ENCODE data around the gene PRR14. TPM values are rescaled to one million over a fixed set of nuclear protein-coding genes. Genes with fewer than 3 reads are reported as not detected.

The PRR14 gene
- total RNA-seq, 4 donors from 2014 or later: 8.8 to 28.4 (median 17.8) TPM

DNA sequence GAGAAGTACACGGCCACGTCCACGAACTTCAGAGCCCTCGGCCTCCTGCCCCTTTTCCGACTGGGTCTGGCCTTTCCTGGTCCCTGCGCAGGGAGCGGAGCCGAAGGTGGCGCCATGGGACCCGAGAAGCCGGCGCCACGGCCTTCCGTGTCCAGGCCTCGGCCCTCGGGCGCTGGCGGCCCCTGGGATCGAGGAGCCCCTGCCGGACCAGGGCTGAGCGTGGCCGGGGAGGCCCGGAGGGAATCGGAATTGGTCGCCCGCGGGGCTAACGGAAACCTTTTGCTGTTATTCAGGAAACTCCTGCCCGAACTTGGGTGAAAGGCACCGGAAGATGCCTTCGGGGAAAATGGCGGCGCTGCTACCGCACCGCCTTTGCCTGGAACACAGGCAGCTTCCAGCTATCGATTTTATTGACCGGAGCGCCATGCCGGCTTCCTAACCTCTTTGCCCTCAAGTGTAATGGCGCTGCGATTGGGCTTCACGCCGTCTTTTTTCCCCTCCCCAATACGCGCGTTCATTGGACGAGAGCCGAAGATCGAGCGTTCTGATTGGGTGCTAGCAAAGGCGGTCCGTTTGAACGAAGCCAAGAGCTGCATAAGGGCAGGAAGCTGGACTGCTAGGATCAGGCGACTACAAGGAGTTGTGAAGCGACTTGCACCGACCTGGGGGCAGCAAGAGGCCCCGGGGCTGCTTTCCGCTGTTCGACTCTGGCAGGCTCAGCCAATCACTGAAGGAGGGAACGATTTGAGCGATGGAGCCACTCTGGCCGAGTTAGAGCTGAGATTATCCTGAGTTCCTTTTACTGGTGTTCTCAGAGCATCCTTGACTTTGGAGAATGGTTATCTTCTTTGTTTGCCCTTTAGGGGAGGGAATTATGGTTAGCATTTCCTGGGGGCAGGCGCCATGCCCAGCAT, 40.6 kb upstream of the PRR14 start, which contains the start of gene ZNF689:
Gene ZNF689, minus strand, starts transcription at position 464 of the 914 bp plus-strand sequence. Its CDS starts 348 bp downstream, at position 116.
- intact Hi-C loops (cut with DNase I; ENCODE audit: low total_unique reads): loop anchor here (1.0 to 5.0 kb wide), 4 partner anchors 25 to 40 kb away; partner anchors contain the start of genes PRR14, ZNF688 and ZNF785
- H3K4me3 ChIP-seq: peak within 1 kb of the TSS; percentile 80 to 100 (median 98)
- DNase-seq (peak; percentile 94), ATAC-seq (peak; percentile 100)
- TF ChIP-seq, protein P1, sequence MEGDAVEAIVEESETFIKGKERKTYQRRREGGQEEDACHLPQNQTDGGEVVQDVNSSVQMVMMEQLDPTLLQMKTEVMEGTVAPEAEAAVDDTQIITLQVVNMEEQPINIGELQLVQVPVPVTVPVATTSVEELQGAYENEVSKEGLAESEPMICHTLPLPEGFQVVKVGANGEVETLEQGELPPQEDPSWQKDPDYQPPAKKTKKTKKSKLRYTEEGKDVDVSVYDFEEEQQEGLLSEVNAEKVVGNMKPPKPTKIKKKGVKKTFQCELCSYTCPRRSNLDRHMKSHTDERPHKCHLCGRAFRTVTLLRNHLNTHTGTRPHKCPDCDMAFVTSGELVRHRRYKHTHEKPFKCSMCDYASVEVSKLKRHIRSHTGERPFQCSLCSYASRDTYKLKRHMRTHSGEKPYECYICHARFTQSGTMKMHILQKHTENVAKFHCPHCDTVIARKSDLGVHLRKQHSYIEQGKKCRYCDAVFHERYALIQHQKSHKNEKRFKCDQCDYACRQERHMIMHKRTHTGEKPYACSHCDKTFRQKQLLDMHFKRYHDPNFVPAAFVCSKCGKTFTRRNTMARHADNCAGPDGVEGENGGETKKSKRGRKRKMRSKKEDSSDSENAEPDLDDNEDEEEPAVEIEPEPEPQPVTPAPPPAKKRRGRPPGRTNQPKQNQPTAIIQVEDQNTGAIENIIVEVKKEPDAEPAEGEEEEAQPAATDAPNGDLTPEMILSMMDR (IDR thresholded peaks at IDR 0.05 in 4 of 5, conservative IDR thresholded peaks at IDR 0.05 in 1 of 5): no peak
- TF ChIP-seq POLR2A (IDR thresholded peaks at IDR 0.05): peak in 1 of 2 donors; percentile 45
- peaks cover 0 to 26% of the 10 kb centered on the region in 2 donors for H3K36me3 ChIP-seq
- in situ Hi-C loops (cut with MboI; ENCODE audit: low sequenced_read_pairs in 4 of 4): no loop called here
- H3K9me3 ChIP-seq: no peaks in the 10 kb centered on the region
- peak within 1 kb of the TSS; percentile 91 to 99 (median 94) for H3K27ac ChIP-seq
- H3K27me3 ChIP-seq: no peaks in the 10 kb centered on the region
- no peaks in the 10 kb centered on the region for H3K4me1 ChIP-seq

DNA sequence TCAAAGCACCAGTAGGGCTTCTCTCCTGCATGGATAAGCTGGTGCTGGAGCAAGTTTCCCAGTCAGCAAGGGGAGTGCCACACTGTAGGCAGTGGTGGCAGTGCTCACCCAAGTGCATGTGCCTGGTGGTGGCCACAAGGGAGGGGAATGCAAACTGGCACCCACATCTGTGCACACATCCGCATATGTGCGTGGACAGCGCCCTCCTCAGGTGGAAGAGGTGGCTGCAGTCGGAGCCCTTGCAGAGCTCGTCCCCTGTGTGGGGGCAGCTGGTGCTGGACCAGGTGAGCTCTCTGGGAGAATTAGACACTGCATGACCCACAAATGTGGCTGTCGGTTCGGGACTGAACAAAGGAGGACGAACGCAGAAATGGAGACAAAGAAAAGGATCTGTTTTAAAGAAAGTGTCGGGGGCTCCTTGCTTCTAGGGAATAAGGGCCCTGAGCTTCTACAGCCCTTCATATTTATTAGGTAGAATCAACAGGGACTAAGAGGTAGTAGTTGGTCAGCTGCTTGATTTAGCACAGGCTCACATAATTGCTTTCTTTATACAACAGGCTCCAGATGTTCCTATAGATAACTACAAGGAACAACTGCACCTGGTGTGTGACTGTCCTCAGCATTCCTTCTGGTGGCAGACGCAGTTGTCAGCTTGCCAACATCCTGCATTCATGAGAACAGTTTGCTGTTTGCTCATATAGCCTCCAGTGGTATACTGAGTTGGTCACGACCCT, 35.2 kb upstream of the PRR14 start:
- ATAC-seq (no peak), DNase-seq (peak in 1 of 2 donors; percentile 35)
- H3K4me3 ChIP-seq: no peak overlapping the region
- H3K9me3 ChIP-seq: no peaks in the 10 kb centered on the region
- TF ChIP-seq, protein P1 (IDR thresholded peaks at IDR 0.05 in 4 of 5, conservative IDR thresholded peaks at IDR 0.05 in 1 of 5): peak in 3 of 5 experiments; percentile 14 to 42 (median 32)
- no peak for TF ChIP-seq POLR2A (IDR thresholded peaks at IDR 0.05)
- H3K27ac ChIP-seq: no peak overlapping the region
- intact Hi-C loops (cut with DNase I; ENCODE audit: low total_unique reads) (no loop called here), in situ Hi-C loops (cut with MboI; ENCODE audit: low sequenced_read_pairs in 4 of 4) (no loop called here)
- no peaks in the 10 kb centered on the region for H3K27me3 ChIP-seq
- H3K4me1 ChIP-seq: no peaks in the 10 kb centered on the region
- H3K36me3 ChIP-seq: no peaks in the 10 kb centered on the region

DNA sequence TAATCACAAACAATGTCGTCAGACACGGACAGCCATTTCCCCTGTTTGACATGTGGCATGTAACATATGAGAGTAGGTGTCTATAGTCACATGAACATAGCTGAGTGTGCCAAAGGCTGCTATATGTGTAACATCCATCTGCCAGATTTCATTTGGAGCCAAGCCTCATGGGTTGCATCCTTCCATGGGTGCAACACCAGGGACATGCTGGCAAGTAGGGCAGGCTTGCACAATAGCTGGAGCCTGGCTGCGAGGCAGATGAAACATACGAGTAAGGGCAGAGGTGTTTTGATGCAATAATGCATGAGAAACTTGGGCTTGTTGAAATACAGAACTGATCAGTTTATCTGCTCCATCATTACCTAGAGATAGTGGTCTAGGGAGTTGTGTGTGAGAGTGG, 31.6 kb upstream of the PRR14 start:
- intact Hi-C loops (cut with DNase I; ENCODE audit: low total_unique reads) (no loop called here), in situ Hi-C loops (cut with MboI; ENCODE audit: low sequenced_read_pairs in 4 of 4) (no loop called here)
- H3K36me3 ChIP-seq: no peaks in the 10 kb centered on the region
- H3K4me1 ChIP-seq: no peaks in the 10 kb centered on the region
- TF ChIP-seq, protein P1 (IDR thresholded peaks at IDR 0.05 in 4 of 5, conservative IDR thresholded peaks at IDR 0.05 in 1 of 5): no peak
- TF ChIP-seq POLR2A (IDR thresholded peaks at IDR 0.05): no peak
- no peaks in the 10 kb centered on the region for H3K27me3 ChIP-seq
- no peaks in the 10 kb centered on the region for H3K9me3 ChIP-seq
- no peak overlapping the region for H3K4me3 ChIP-seq
- ATAC-seq (peak in 1 of 2 donors; percentile 73), DNase-seq (peak in 1 of 2 donors; percentile 48)
- peak overlapping the region in 2 of 4 donors; percentile 37 to 59 for H3K27ac ChIP-seq

DNA sequence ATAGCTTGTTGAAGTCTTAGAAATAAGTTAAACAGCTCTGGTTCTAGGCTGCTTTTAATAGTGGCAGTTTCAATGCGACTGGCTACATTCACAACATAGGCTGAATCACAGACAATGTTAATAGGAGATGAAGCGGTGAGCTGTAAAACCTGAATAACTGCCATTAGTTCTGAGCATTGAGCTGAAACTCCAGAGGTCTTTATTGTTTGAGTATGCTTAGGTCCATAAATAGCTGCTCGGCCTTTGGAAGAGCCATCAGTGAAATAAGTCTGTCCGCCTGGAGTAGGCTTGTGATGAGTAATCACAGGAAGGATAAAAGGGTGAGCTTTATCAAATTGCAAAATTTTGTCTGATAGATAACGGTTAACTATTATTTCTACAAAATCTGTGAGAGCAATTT, 31.1 kb upstream of the PRR14 start:
- Histone ChIP-seq H3K4me1 (no peaks in the 10 kb centered on the region), H3K27me3 (no peaks in the 10 kb centered on the region), H3K9me3 (no peaks in the 10 kb centered on the region), H3K27ac (peak overlapping the region in 2 of 4 donors; percentile 37 to 59), H3K4me3 (no peak overlapping the region), H3K36me3 (no peaks in the 10 kb centered on the region)
- ATAC-seq (peak in 1 of 2 donors; percentile 77), DNase-seq (no peak)
- in situ Hi-C loops (cut with MboI; ENCODE audit: low sequenced_read_pairs in 4 of 4): loop anchor here in 2 of 4 donors (10.0 kb wide), 1 partner anchor 185 kb away; the partner anchor contains the start of gene DCTPP1 (in 2 of the 2)
- intact Hi-C loops (cut with DNase I; ENCODE audit: low total_unique reads): no loop called here
- TF ChIP-seq, protein P1 (IDR thresholded peaks at IDR 0.05 in 4 of 5, conservative IDR thresholded peaks at IDR 0.05 in 1 of 5): no peak
